HFF-Myc (cell line): Measurements from ENCODE around the gene THBS1.

Experiments used
- DNase-seq: peaks from one replicate; pipeline ENCODE4 v3.0.0-alpha.2; 2011; ENCODE audit warnings: low read depth; ENCODE audit errors: extremely low read depth
- H3K4me3 ChIP-seq: replicated peaks from 2 replicates; pipeline ENCODE4 v1.5.1; 2011; ENCODE audit warnings: low read depth, mild to moderate bottlenecking, control low read depth, low read length
- TF ChIP-seq, protein P1 (sequence below): IDR thresholded peaks from 2 replicates; pipeline ENCODE4 v1.5.1; 2012; ENCODE audit warnings: mild to moderate bottlenecking, low read depth, low read length, control low read depth; ENCODE audit errors: missing control alignments

THBS1 gene

DNA sequence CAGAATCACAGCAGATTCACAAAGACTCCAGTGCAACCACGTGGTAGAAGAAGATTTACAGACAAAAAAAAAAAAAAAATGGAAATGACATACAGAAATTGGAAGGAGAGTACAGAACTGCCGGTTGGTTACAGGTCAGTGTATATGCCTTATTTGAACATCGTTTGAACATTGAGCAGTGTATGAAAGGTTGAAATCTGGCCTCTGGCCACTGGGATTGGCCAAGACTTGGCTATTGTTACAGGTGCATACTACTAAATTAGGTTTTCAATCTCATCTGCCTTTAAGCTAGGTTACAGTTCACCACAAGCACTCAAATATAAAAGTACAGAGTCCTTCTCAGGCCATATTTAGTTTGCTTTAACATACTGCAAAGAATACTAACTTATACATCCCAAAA, 59.8 kb downstream of the THBS1 start:
- TF ChIP-seq, protein P1, sequence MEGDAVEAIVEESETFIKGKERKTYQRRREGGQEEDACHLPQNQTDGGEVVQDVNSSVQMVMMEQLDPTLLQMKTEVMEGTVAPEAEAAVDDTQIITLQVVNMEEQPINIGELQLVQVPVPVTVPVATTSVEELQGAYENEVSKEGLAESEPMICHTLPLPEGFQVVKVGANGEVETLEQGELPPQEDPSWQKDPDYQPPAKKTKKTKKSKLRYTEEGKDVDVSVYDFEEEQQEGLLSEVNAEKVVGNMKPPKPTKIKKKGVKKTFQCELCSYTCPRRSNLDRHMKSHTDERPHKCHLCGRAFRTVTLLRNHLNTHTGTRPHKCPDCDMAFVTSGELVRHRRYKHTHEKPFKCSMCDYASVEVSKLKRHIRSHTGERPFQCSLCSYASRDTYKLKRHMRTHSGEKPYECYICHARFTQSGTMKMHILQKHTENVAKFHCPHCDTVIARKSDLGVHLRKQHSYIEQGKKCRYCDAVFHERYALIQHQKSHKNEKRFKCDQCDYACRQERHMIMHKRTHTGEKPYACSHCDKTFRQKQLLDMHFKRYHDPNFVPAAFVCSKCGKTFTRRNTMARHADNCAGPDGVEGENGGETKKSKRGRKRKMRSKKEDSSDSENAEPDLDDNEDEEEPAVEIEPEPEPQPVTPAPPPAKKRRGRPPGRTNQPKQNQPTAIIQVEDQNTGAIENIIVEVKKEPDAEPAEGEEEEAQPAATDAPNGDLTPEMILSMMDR, result no peak
- DNase-seq, result no peak
- H3K4me3 ChIP-seq, result no peak overlapping the region

DNA sequence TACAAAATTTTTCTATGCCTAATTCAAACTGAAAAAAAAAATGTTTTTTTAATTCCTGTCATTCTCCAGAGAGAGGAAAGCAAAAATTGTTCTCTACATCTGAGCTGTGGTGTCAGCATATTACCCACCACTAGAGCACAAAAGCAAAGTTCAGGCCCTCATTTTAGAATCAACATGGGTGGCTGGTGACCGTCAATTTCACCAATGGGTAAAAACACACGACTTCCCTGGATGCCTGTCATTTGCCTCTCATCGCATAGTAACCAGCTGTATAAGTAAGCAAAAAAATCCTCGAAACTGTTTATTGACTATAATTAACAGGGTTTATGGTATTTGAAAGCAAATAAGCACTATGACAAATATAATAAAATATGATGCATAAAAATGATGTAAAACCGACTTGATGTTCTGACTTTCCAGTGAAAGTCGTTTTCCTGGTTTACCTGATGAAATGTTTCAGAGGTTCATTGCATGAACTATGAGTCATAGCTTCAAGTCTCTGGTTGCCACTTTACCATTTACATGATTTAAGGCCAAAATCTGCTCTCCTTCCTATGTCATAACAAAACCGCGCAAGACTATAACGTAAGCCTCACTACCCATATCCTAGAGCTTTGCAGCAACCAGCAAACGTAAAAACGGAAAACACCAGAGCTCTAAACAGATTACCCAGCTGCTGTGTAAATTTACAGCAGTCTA, 60.5 kb downstream of the THBS1 start:
- H3K4me3 ChIP-seq, result no peak overlapping the region
- DNase-seq, result no peak
- TF ChIP-seq, protein P1, result no peak

DNA sequence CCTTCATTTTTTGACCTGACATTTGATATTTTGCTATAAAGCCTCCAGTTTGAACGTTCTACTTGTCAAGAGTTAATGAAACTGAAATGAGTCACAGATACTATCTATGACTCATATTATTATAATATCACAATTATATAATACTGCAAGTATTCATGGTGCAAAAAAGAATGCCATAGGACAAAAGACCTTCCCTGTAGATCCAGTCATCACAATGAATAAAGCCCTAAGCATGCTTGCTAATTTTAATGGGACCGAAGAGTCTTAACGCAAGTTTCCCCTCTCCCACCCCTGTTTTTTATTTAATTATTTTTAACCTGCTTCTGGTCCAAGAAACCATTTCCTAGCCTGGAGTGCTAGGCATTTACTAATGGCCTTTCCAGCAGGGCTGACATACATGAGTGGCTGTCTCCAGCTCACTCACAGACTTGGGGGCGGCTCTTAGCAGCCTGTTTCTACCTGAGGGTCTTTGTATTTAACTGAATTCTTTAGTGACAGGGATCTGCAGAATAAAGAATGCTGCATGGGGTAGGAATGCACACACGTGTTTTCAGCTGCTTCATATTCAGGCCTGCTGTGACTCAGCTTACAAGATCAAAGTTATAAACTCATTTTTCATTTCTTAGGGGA, 61.2 kb downstream of the THBS1 start:
- TF ChIP-seq, protein P1, result no peak
- no peak overlapping the region for H3K4me3 ChIP-seq
- no peak for DNase-seq

DNA sequence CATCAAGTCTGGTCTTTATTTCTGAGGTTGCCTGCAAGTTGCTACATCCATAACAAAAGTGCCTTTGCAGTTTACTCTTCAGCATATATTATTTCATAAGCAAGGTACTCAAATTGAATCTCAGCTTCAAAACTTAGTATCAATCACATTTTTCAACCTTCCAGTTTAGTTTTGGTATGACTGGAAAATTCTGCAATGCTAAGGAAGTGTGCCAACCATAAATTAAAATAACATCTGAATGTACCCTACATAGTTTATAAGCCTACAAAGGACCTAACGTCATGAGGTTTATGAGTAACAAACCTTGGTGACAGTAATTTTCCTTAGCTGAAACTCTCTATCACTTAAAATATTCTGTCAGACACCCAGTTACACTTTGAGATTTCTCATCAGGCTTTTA, 62.8 kb downstream of the THBS1 start:
- H3K4me3 ChIP-seq, result no peak overlapping the region
- TF ChIP-seq, protein P1, result no peak

DNA sequence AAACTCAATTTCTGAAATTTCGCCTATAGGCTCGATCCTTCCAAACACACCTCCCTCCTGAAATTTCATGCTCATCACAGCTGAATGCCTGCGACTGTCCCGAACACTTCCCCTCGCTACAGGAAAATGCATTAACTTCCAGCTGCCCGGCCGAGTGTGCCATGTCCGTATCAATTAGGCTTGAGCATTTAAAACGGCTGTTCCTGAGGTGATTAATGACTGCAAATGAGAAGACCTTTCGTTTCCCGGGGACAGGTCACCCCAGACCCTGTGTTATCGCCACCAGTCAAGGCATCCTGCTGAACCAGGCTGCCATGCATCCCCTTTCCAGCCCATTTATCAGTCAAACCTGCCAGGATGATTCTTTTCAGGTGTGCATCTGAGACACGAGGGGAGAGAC, 63.3 kb downstream of the THBS1 start:
- TF ChIP-seq, protein P1, result no peak
- no peak for DNase-seq
- no peak overlapping the region for H3K4me3 ChIP-seq

More for the DNA sequence above, 62.8 kb downstream of the THBS1 start:
- no peak for DNase-seq

DNA sequence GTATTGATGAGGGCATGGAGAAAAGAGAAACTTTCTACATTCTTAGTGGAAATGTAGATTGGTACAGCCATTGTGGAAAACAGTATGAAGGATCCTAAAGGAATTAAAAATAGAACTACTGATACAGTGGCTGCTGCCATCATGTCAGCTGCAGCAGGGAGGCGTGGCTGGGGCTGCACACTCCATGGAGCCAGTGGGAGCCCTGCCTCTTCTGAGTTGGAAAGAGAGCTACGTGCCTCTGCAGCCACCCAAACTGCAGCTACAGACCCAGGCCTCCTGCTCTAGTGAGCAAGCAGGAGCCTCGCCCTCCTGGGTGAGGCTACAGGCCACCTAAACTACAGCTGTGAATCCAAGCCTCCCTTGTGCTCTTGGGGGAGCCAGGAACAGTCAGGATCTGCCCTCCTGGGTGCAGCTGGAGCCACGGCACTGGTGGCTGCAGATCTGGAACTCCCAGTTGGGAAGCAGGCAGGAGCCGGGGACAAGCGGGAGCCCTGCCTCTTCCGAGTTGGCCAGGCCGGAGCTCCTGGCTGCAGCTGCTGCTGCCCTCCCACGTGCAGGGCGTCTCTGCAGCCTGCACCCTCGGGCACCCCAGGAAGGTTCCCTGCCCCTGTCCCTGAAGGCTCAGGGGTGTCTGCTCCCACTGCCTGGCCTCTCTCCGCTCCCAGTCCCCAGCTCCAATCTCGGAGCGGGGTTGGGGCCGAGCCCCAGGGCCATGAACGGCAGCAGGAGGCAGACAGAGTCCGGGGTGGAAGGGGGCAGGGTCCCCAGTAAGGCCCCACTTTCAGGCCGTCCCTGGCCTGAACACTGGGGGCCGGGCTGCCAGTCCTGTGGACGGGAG, 64.5 kb downstream of the THBS1 start:
- TF ChIP-seq, protein P1, result no peak
- H3K4me3 ChIP-seq, result no peak overlapping the region
- DNase-seq, result no peak
